HepG2 (cell line): ENCODE data around the gene ZNF175. TPM values are rescaled to one million over a fixed set of nuclear protein-coding genes. Genes with fewer than 3 reads are reported as not detected.

Source experiments
- ATAC-seq: fragments of 200-7000 bp; cut with Tn5 transposase; 3 replicates; pipeline ENCODE4 v1.9.1; 2020; ENCODE audit warnings: mild to moderate bottlenecking, moderate library complexity
- BruUV-seq: library from RNA; stranded (reverse); fragments of 400-500 nt; replicated peaks from 2 replicates; lab custom pipeline; 2021; lab: Mats Ljungman, UMichigan
- CTCF ChIA-PET: fragments of 300-600 bp; formaldehyde crosslinking; extraction: SDS; loops from one replicate; lab custom pipeline; 2021; ENCODE audit warnings: low total read pairs, inconsistent platforms, low intra/inter-chr PET ratio; lab: Yijun Ruan, JAX
- POLR2A ChIA-PET: fragments of 350-600 bp; sonication (Branson Sonifier 250); formaldehyde crosslinking; loops from one replicate; lab custom pipeline; 2020; ENCODE audit warnings: antibody characterized with exemption, inconsistent platforms; lab: Yijun Ruan, JAX
- DNase-seq: peaks from one replicate; pipeline ENCODE4 v3.0.0-alpha.2; 2015; ENCODE audit warnings: low spot score
- FAIRE-seq: peaks from 3 replicates; lab custom pipeline; 2011; peaks lifted over from hg19 to GRCh38; lab: Jason Lieb, UNC
- H2AFZ ChIP-seq: one replicate; pipeline ENCODE4 v1.6.1; 2011; ENCODE audit warnings: low read length, inconsistent platforms
- H3K27ac ChIP-seq: fragments of 300-600 bp; 3 replicates; pipeline ENCODE4 v1.8.0; 2011; ENCODE audit warnings: mixed run types, mild to moderate bottlenecking, mixed read lengths, low read length, inconsistent platforms; ENCODE audit not compliant: insufficient read depth; ENCODE audit errors: extremely low read length
- H3K27me3 ChIP-seq, 2 experiments: fragments of 200-600 bp in 1 of 2; 2 replicates in 1 of 2; 3 replicates in 1 of 2; pipeline versions ENCODE4 v1.6.0 to v1.8.0; 2011; ENCODE audit warnings: low read length in 2 of 2, mild to moderate bottlenecking in 2 of 2, moderate library complexity in 2 of 2, inconsistent platforms in 1 of 2; ENCODE audit not compliant: insufficient read depth in 2 of 2, control insufficient read depth in 1 of 2
- H3K36me3 ChIP-seq, 2 experiments: fragments of 200-600 bp in 1 of 2; replicated peaks in 1 of 2; 2 replicates in 1 of 2; 3 replicates in 1 of 2; pipeline versions ENCODE4 v1.5.1 to v1.8.0; 2011; ENCODE audit warnings: low read length in 2 of 2, inconsistent platforms in 1 of 2; ENCODE audit not compliant: insufficient read depth in 2 of 2, control insufficient read depth in 1 of 2
- H3K4me1 ChIP-seq: 2 replicates; pipeline ENCODE4 v1.5.1; 2012; ENCODE audit warnings: low read length, inconsistent platforms; ENCODE audit not compliant: insufficient read depth
- H3K4me2 ChIP-seq: 2 replicates; pipeline ENCODE4 v1.6.0; 2011; ENCODE audit warnings: low read depth, low read length, inconsistent platforms
- H3K4me3 ChIP-seq, 3 experiments: fragments of 200-600 bp in 1 of 3; sonication (generic), shearing (Covaris generic) in 1 of 3; replicated peaks in 1 of 3; 2 replicates each; pipeline ENCODE4 v1.5.1; 2011 to 2016; ENCODE audit warnings: low read length in 3 of 3, inconsistent platforms in 2 of 3, low read depth in 2 of 3, mild to moderate bottlenecking in 2 of 3, control low read depth in 1 of 3, mixed read lengths in 1 of 3; ENCODE audit not compliant: insufficient read depth in 1 of 3
- H3K79me2 ChIP-seq: one replicate; pipeline ENCODE4 v1.6.1; 2011; ENCODE audit warnings: low read length, inconsistent platforms; ENCODE audit not compliant: insufficient read depth
- H3K9ac ChIP-seq: 2 replicates; pipeline ENCODE4 v1.6.0; 2011; ENCODE audit warnings: mild to moderate bottlenecking, low read depth, low read length, inconsistent platforms; ENCODE audit not compliant: insufficient read depth
- H3K9me3 ChIP-seq: 2 replicates; pipeline ENCODE4 v1.5.1; 2012; ENCODE audit warnings: mild to moderate bottlenecking, low read length
- H4K20me1 ChIP-seq: 2 replicates; pipeline ENCODE4 v1.6.0; 2011; ENCODE audit warnings: inconsistent platforms, mild to moderate bottlenecking, low read length, moderate library complexity; ENCODE audit not compliant: insufficient read depth
- ATRX ChIP-seq: sonication (generic); formaldehyde crosslinking; IDR thresholded peaks from 2 replicates; pipeline ENCODE4 v1.4.0; 2020; ENCODE audit warnings: missing genetic modification reagents, borderline replicate concordance
- CREM ChIP-seq, 2 experiments: sonication (generic) in 1 of 2; formaldehyde crosslinking in 1 of 2; IDR thresholded peaks; 2 replicates each; pipeline versions ENCODE4 v1.4.0 to v1.6.1; 2016 to 2020; ENCODE audit warnings: antibody characterized with exemption in 1 of 2, mild to moderate bottlenecking in 1 of 2, missing genetic modification reagents in 1 of 2
- HNRNPK ChIP-seq: fragments of 200-400 bp; formaldehyde crosslinking; IDR thresholded peaks from 2 replicates; pipeline ENCODE4 v1.6.1; 2018; ENCODE audit warnings: low read length, low read depth, moderate library complexity, mild to moderate bottlenecking; ENCODE audit not compliant: poor library complexity, severe bottlenecking
- MAFF ChIP-seq: IDR thresholded peaks from 2 replicates; pipeline ENCODE4 v1.6.1; 2011; ENCODE audit warnings: low read depth, low read length, improper control_type of control experiment
- MBNL3 ChIP-seq: fragments of 250-450 bp; sonication (Bioruptor Pico); conservative IDR thresholded peaks from 2 replicates; pipeline ENCODE4 v1.8.0; 2022; ENCODE audit warnings: mild to moderate bottlenecking, inconsistent platforms
- PLRG1 ChIP-seq: fragments of 450-650 bp; conservative IDR thresholded peaks from 2 replicates; pipeline ENCODE4 v1.6.1; 2016
- SYNCRIP ChIP-seq: fragments of 200-400 bp; formaldehyde crosslinking; IDR thresholded peaks from 2 replicates; pipeline ENCODE4 v1.6.1; 2018; ENCODE audit warnings: mild to moderate bottlenecking, low read depth, low read length; ENCODE audit not compliant: insufficient read depth
- ZNF224 ChIP-seq: sonication (generic); formaldehyde crosslinking; IDR thresholded peaks from 2 replicates; pipeline ENCODE4 v1.5.0; 2020; ENCODE audit warnings: mild to moderate bottlenecking, missing genetic modification reagents
- ZNF629 ChIP-seq: sonication (generic); formaldehyde crosslinking; conservative IDR thresholded peaks from 2 replicates; pipeline ENCODE4 v1.5.0; 2020; ENCODE audit warnings: missing genetic modification reagents
- WGBS: methylation state at CpG from one replicate; pipeline ENCODE4 v1.1.6; 2017; ENCODE audit warnings: low lambda C conversion rate; 5-methylcytosine and 5-hydroxymethylcytosine counted together
- in situ Hi-C: cut with HindIII; loops from 2 replicates; pipeline ENCODE4 v1.10.0; 2017; ENCODE audit warnings: low pct_unique_long_range_greater_than_20kb; ENCODE audit not compliant: extremely low pct_ligation_motif_present
- intact Hi-C: fragments of 100-400 bp; cut with micrococcal nuclease; formaldehyde crosslinking; loops from one replicate; pipeline ENCODE4 v1.10.0; 2022; ENCODE audit not compliant: unreplicated experiment
- polyA plus RNA-seq, 8 experiments: library from polyadenylated mRNA; depleted of rRNA in 3 of 8; stranded (reverse) in 7 of 8; unstranded in 1 of 8; fragments of >200 nt; fragmentation: Illumina TruSeq in 4 of 8; extraction: Trizol in 4 of 8; gene quantifications; 2 replicates each; pipeline versions ENCODE4 v1.2.1 to v1.2.3, GENCODE V29; 2011 to 2016; ENCODE audit warnings: low read depth in 4 of 8, missing spikeins in 1 of 8, mixed read lengths in 1 of 8; ENCODE audit not compliant: insufficient read depth in 1 of 8
- total RNA-seq, 5 experiments: library from RNA; depleted of rRNA; stranded (reverse); fragments of >200 nt; fragmentation: Illumina TruSeq; extraction: Trizol; gene quantifications; 2 replicates each; pipeline ENCODE4 v1.2.3, GENCODE V29; 2016; ENCODE audit warnings: low read depth in 1 of 5
- TF ChIP-seq, protein P1 (sequence below): sonication (generic); formaldehyde crosslinking; IDR thresholded peaks from 2 replicates; pipeline ENCODE4 v1.4.0; 2020; ENCODE audit warnings: missing genetic modification reagents
- TF ChIP-seq, protein P2 (sequence below): sonication (generic); formaldehyde crosslinking; IDR thresholded peaks from 2 replicates; pipeline ENCODE4 v1.4.0; 2020; ENCODE audit warnings: missing genetic modification reagents, borderline replicate concordance

Gene ZNF175
- total and polyA plus RNA-seq, 2 of the 13 experiments (the other 11 are each of a cell fraction or from before 2014, with no cell fraction given) = 1.2 to 1.5 TPM

DNA sequence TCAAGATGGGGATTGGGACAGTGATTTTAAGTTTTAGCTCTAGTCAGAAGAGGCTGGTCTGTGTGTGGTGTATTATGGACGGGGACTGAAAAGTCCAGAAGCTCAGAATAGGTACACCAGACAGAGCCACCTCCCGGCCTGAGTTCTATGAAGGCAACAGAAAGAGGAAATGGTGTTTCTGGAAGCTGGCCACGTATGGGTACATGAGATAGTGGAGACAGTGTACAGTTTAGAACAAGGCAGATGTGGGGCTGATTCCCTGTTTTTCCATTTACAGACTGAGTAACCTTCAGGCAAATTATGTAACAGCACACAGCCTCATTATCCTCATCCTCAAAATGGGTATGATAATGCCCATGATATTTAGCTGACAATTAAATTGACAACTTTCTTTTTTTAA lies 1.3 kb downstream of the ZNF175 start:
- Histone ChIP-seq H4K20me1 (no peaks in the 10 kb centered on the region), H3K4me2 (peak overlapping the region; percentile 80; the same call in 1 of the 2 replicates), H3K27me3 (no peaks in the 10 kb centered on the region; a peak in 1 of 5 replicates), H3K9me3 (no peaks in the 10 kb centered on the region), H3K4me1 (peaks cover 9% of the 10 kb centered on the region), H2AFZ (no peak overlapping the region), H3K36me3 (no peaks in the 10 kb centered on the region), H3K4me3 (no peak overlapping the region; a peak in 1 of 6 replicates), H3K9ac (no peak overlapping the region), H3K27ac (no peak overlapping the region), H3K79me2 (no peaks in the 10 kb centered on the region)
- FAIRE-seq = no peak
- WGBS = 46% methylated on average over 3 of the region's 3 CpGs
- CTCF ChIA-PET = no interaction called here
- DNase-seq = no peak
- POLR2A ChIA-PET = no interaction called here
- no peak for ATAC-seq
- in situ Hi-C loops (no loop called here), intact Hi-C loops (no loop called here)
- BruUV-seq = no TSS peak
- TF ChIP-seq CREM (IDR thresholded peaks at IDR 0.05) = no peak
- no peak for TF ChIP-seq CREM (CRISPR knock-in tag; IDR thresholded peaks at IDR 0.05)
- 0 out of 2 replicates have a peak, but pooled peaks have one; percentile 31 for TF ChIP-seq ZNF629 (CRISPR knock-in tag)

DNA sequence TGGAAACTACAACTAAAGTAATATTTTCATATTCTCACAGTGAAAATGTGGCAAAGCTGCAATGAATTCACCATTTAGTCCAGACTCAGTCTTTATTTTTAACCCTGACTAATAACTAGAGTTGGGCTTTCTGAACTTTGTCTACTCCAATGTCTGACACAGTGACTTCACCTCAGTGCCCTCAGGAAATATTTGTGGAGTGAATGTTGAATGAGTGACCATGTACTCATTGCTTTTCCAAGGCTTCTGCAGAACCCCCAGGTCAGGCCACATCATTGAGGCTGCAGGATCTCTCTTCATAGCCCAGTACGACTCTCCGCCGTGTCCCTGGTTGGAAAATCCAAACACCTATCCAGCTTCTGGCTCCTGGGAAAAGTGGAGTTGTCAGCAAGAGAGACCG lies 1.8 kb downstream of the ZNF175 start:
- Histone ChIP-seq H3K79me2 (no peaks in the 10 kb centered on the region), H3K36me3 (no peaks in the 10 kb centered on the region), H3K4me2 (no peak overlapping the region), H3K9me3 (no peaks in the 10 kb centered on the region), H2AFZ (no peak overlapping the region), H3K4me3 (no peak overlapping the region), H3K27me3 (no peaks in the 10 kb centered on the region; a peak in 1 of 5 replicates), H3K4me1 (peaks cover 9% of the 10 kb centered on the region), H3K27ac (no peak overlapping the region), H3K9ac (no peak overlapping the region), H4K20me1 (no peaks in the 10 kb centered on the region)
- 71% methylated on average over 4 of the region's 4 CpGs for WGBS
- in situ Hi-C loops (no loop called here), intact Hi-C loops (no loop called here)
- ATAC-seq = no peak
- no peak for DNase-seq
- FAIRE-seq = no peak
- ChIA-PET CTCF (no interaction called here), POLR2A (no interaction called here)
- no TSS peak for BruUV-seq
- TF ChIP-seq ZNF224 (CRISPR knock-in tag) = no peak
- TF ChIP-seq MAFF = no peak
- no peak for TF ChIP-seq MBNL3 (CRISPR knock-in tag)
- no peak for TF ChIP-seq SYNCRIP
- TF ChIP-seq ATRX (CRISPR knock-in tag) = no peak
- TF ChIP-seq PLRG1 = no peak
- TF ChIP-seq HNRNPK = no peak
- TF ChIP-seq, protein P1, sequence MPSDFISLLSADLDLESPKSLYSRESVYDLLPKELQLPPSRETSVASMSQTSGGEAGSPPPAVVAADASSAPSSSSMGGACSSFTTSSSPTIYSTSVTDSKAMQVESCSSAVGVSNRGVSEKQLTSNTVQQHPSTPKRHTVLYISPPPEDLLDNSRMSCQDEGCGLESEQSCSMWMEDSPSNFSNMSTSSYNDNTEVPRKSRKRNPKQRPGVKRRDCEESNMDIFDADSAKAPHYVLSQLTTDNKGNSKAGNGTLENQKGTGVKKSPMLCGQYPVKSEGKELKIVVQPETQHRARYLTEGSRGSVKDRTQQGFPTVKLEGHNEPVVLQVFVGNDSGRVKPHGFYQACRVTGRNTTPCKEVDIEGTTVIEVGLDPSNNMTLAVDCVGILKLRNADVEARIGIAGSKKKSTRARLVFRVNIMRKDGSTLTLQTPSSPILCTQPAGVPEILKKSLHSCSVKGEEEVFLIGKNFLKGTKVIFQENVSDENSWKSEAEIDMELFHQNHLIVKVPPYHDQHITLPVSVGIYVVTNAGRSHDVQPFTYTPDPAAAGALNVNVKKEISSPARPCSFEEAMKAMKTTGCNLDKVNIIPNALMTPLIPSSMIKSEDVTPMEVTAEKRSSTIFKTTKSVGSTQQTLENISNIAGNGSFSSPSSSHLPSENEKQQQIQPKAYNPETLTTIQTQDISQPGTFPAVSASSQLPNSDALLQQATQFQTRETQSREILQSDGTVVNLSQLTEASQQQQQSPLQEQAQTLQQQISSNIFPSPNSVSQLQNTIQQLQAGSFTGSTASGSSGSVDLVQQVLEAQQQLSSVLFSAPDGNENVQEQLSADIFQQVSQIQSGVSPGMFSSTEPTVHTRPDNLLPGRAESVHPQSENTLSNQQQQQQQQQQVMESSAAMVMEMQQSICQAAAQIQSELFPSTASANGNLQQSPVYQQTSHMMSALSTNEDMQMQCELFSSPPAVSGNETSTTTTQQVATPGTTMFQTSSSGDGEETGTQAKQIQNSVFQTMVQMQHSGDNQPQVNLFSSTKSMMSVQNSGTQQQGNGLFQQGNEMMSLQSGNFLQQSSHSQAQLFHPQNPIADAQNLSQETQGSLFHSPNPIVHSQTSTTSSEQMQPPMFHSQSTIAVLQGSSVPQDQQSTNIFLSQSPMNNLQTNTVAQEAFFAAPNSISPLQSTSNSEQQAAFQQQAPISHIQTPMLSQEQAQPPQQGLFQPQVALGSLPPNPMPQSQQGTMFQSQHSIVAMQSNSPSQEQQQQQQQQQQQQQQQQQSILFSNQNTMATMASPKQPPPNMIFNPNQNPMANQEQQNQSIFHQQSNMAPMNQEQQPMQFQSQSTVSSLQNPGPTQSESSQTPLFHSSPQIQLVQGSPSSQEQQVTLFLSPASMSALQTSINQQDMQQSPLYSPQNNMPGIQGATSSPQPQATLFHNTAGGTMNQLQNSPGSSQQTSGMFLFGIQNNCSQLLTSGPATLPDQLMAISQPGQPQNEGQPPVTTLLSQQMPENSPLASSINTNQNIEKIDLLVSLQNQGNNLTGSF (CRISPR knock-in tag) = no peak
- TF ChIP-seq, protein P2, sequence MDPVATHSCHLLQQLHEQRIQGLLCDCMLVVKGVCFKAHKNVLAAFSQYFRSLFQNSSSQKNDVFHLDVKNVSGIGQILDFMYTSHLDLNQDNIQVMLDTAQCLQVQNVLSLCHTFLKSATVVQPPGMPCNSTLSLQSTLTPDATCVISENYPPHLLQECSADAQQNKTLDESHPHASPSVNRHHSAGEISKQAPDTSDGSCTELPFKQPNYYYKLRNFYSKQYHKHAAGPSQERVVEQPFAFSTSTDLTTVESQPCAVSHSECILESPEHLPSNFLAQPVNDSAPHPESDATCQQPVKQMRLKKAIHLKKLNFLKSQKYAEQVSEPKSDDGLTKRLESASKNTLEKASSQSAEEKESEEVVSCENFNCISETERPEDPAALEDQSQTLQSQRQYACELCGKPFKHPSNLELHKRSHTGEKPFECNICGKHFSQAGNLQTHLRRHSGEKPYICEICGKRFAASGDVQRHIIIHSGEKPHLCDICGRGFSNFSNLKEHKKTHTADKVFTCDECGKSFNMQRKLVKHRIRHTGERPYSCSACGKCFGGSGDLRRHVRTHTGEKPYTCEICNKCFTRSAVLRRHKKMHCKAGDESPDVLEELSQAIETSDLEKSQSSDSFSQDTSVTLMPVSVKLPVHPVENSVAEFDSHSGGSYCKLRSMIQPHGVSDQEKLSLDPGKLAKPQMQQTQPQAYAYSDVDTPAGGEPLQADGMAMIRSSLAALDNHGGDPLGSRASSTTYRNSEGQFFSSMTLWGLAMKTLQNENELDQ (CRISPR knock-in tag) = no peak
